Neutrophil (primary cell): ENCODE data around the gene FAIM2.
"Not testable (repeated sequence)": the region's sequence is repeated elsewhere in the genome, so short reads cannot be mapped to it uniquely, and the experiment has no call there.

Experiments used
- H3K27ac ChIP-seq: fragments of 200-600 bp; sonication (generic); 2 replicates; pipeline ENCODE4 v1.5.1; 2016; ENCODE audit warnings: mild to moderate bottlenecking, moderate library complexity
- H3K27me3 ChIP-seq: fragments of 200-600 bp; sonication (generic); 2 replicates; pipeline ENCODE4 v1.6.0; 2016; ENCODE audit warnings: mild to moderate bottlenecking
- H3K36me3 ChIP-seq: fragments of 200-600 bp; sonication (generic); 2 replicates; pipeline ENCODE4 v1.5.1; 2017
- H3K4me1 ChIP-seq, 2 experiments: fragments of 200-600 bp in 1 of 2; sonication (generic) in 1 of 2; 1 replicate in 1 of 2; 2 replicates in 1 of 2; pipeline versions ENCODE4 v1.5.1 to v1.6.1; 2013 to 2016; ENCODE audit warnings: low read depth in 1 of 2, low read length in 1 of 2, mild to moderate bottlenecking in 1 of 2, moderate library complexity in 1 of 2; ENCODE audit not compliant: control insufficient read depth in 1 of 2, insufficient read depth in 1 of 2
- H3K4me3 ChIP-seq, 2 experiments: fragments of 200-600 bp in 1 of 2; sonication (generic) in 1 of 2; 1 replicate in 1 of 2; 2 replicates in 1 of 2; pipeline ENCODE4 v1.5.1; 2013 to 2016; ENCODE audit warnings: low read depth in 1 of 2, low read length in 1 of 2, mild to moderate bottlenecking in 1 of 2, moderate library complexity in 1 of 2
- H3K9me3 ChIP-seq: fragments of 200-600 bp; sonication (generic); 2 replicates; pipeline ENCODE4 v1.5.1; 2016
- TF ChIP-seq, protein P1 (sequence below): fragments of 200-600 bp; sonication (generic); IDR thresholded peaks from 2 replicates; pipeline ENCODE4 v1.5.1; 2016; ENCODE audit warnings: antibody characterized with exemption

The FAIM2 gene

GRCh38 chr12:49885118-49885517, 18.6 kb downstream of the FAIM2 start:
- no peaks in the 10 kb centered on the region for H3K9me3 ChIP-seq
- no peak overlapping the region for H3K27ac ChIP-seq
- TF ChIP-seq, protein P1, sequence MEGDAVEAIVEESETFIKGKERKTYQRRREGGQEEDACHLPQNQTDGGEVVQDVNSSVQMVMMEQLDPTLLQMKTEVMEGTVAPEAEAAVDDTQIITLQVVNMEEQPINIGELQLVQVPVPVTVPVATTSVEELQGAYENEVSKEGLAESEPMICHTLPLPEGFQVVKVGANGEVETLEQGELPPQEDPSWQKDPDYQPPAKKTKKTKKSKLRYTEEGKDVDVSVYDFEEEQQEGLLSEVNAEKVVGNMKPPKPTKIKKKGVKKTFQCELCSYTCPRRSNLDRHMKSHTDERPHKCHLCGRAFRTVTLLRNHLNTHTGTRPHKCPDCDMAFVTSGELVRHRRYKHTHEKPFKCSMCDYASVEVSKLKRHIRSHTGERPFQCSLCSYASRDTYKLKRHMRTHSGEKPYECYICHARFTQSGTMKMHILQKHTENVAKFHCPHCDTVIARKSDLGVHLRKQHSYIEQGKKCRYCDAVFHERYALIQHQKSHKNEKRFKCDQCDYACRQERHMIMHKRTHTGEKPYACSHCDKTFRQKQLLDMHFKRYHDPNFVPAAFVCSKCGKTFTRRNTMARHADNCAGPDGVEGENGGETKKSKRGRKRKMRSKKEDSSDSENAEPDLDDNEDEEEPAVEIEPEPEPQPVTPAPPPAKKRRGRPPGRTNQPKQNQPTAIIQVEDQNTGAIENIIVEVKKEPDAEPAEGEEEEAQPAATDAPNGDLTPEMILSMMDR = no peak
- H3K27me3 ChIP-seq = peaks cover 44% of the 10 kb centered on the region
- H3K36me3 ChIP-seq = no peaks in the 10 kb centered on the region
- H3K4me1 ChIP-seq = no peaks in the 10 kb centered on the region
- no peak overlapping the region for H3K4me3 ChIP-seq

GRCh38 chr12:49882851-49883464, 20.7 kb downstream of the FAIM2 start:
- TF ChIP-seq, protein P1 = no peak
- H3K27me3 ChIP-seq = peaks cover 43% of the 10 kb centered on the region
- no peak overlapping the region for H3K27ac ChIP-seq
- H3K36me3 ChIP-seq = no peaks in the 10 kb centered on the region
- no peaks in the 10 kb centered on the region for H3K4me1 ChIP-seq
- no peaks in the 10 kb centered on the region for H3K9me3 ChIP-seq
- no peak overlapping the region for H3K4me3 ChIP-seq

GRCh38 chr12:49882248-49882850, 21.4 kb downstream of the FAIM2 start:
- no peaks in the 10 kb centered on the region for H3K36me3 ChIP-seq
- H3K4me1 ChIP-seq = no peaks in the 10 kb centered on the region
- no peak overlapping the region for H3K27ac ChIP-seq

GRCh38 chr12:49881415-49882247, 22.1 kb downstream of the FAIM2 start:
- no peaks in the 10 kb centered on the region for H3K36me3 ChIP-seq
- TF ChIP-seq, protein P1 = no peak
- H3K4me3 ChIP-seq = no peak overlapping the region
- H3K4me1 ChIP-seq = no peaks in the 10 kb centered on the region
- no peak overlapping the region for H3K27ac ChIP-seq
- no peaks in the 10 kb centered on the region for H3K9me3 ChIP-seq
- peaks cover 30% of the 10 kb centered on the region for H3K27me3 ChIP-seq

More at GRCh38 chr12:49882248-49882850, 21.4 kb downstream of the FAIM2 start:
- Histone ChIP-seq H3K4me3 (no peak overlapping the region), H3K9me3 (no peaks in the 10 kb centered on the region), H3K27me3 (peaks cover 37% of the 10 kb centered on the region)
- TF ChIP-seq, protein P1 = no peak

GRCh38 chr12:49880756-49881414, 22.8 kb downstream of the FAIM2 start:
- TF ChIP-seq, protein P1 = no peak

DNA sequence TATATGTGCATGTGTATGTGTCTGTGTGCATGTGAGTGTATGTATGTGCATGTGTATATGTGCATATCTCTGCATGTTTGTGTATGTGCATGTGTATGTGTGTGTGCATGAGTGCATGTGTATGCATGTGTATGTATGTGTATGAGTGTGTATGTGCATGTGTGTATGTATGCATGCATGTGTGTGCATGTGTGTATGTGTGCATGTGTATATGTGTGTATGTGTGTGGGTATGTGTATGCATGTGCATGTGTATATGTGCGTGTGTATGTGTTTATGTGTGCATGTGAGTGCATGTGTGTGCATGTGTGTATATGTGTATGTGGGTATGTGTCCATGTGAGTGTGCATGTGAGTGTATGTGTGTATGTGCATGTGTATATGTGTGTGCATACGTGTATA, 24.6 kb downstream of the FAIM2 start:
- H3K27me3 ChIP-seq = peaks cover 21% of the 10 kb centered on the region
- H3K4me1 ChIP-seq, H3K36me3 ChIP-seq, H3K27ac ChIP-seq, H3K4me3 ChIP-seq, H3K9me3 ChIP-seq: not testable (repeated sequence)

More at GRCh38 chr12:49880756-49881414, 22.8 kb downstream of the FAIM2 start:
- Histone ChIP-seq H3K9me3 (no peaks in the 10 kb centered on the region), H3K4me1 (no peaks in the 10 kb centered on the region), H3K27me3 (peaks cover 28% of the 10 kb centered on the region), H3K4me3 (no peak overlapping the region), H3K27ac (no peak overlapping the region), H3K36me3 (no peaks in the 10 kb centered on the region)
